ENCODE results near the gene TANGO2.

GRCh38 chr22:20033045-20033706, 12.3 kb downstream of the TANGO2 start:
- TF ChIP-seq CTCF (IDR thresholded peaks at IDR 0.05), result no peak
- TF ChIP-seq EZH2 (IDR thresholded peaks at IDR 0.05), result no peak
- no peak for TF ChIP-seq EZH2phosphoT487 (IDR thresholded peaks at IDR 0.05)
